Glomerular visceral epithelial cell (primary cell): ENCODE measurements around the gene COLEC11.

ENCODE experiments used
- DNase-seq: peaks from one replicate; pipeline ENCODE4 v3.0.0-alpha.2; 2016; ENCODE audit errors: extremely low spot score

Gene COLEC11

GRCh38 chr2:3639015-3639630 lies 44.2 kb downstream of the COLEC11 start:
- no peak for DNase-seq

- DNase-seq, result no peak
These were observed 44.7 kb downstream of the COLEC11 start for GRCh38 chr2:3639653-3640052.

- DNase-seq, result no peak
These were observed 46.3 kb downstream of the COLEC11 start for GRCh38 chr2:3641181-3641580.

GRCh38 chr2:3641841-3642421 lies 47.0 kb downstream of the COLEC11 start:
- no peak for DNase-seq

GRCh38 chr2:3642521-3643215 lies 47.8 kb downstream of the COLEC11 start:
- no peak for DNase-seq

- no peak for DNase-seq
These were observed 48.7 kb downstream of the COLEC11 start for GRCh38 chr2:3643371-3644245.

GRCh38 chr2:3644246-3644525 lies 49.3 kb downstream of the COLEC11 start:
- DNase-seq, result no peak

GRCh38 chr2:3644891-3645605 lies 50.1 kb downstream of the COLEC11 start:
- no peak for DNase-seq

- DNase-seq, result no peak
These were observed 51.0 kb downstream of the COLEC11 start for GRCh38 chr2:3645745-3646389.

- no peak for DNase-seq
These were observed 51.5 kb downstream of the COLEC11 start for GRCh38 chr2:3646446-3646845.

GRCh38 chr2:3647246-3647645 lies 52.3 kb downstream of the COLEC11 start:
- no peak for DNase-seq

- no peak for DNase-seq
These were observed 53.1 kb downstream of the COLEC11 start for GRCh38 chr2:3647831-3648651.

- DNase-seq, result no peak
These were observed 53.8 kb downstream of the COLEC11 start for GRCh38 chr2:3648652-3649177.

GRCh38 chr2:3649581-3649980 lies 54.7 kb downstream of the COLEC11 start:
- no peak for DNase-seq

GRCh38 chr2:3650140-3650920 lies 55.4 kb downstream of the COLEC11 start:
- DNase-seq, result no peak

GRCh38 chr2:3651691-3652648 lies 57.1 kb downstream of the COLEC11 start:
- DNase-seq, result peak; percentile 12

- no peak for DNase-seq
These were observed 58.1 kb downstream of the COLEC11 start for GRCh38 chr2:3652896-3653625.

- no peak for DNase-seq
These were observed 59.1 kb downstream of the COLEC11 start for GRCh38 chr2:3654011-3654410.
